Stimulated activated CD8-positive, alpha-beta memory T cell treated with anti-CD3 and anti-CD28 coated beads, Interleukin-4, amount 100 ng/mL, for 48 hours (primary cell): ENCODE results near the gene HOXA6.

Source experiments
- DNase-seq: peaks from one replicate; pipeline ENCODE4 v3.0.0-alpha.2; 2020

HOXA6 gene

GRCh38 chr7:27121684-27122076, 25.9 kb downstream of the HOXA6 start:
- DNase-seq: no peak

GRCh38 chr7:27119412-27119911, 28.1 kb downstream of the HOXA6 start:
- DNase-seq: no peak

GRCh38 chr7:27118580-27118979, 29.0 kb downstream of the HOXA6 start:
- no peak for DNase-seq

GRCh38 chr7:27117887-27118491, 29.6 kb downstream of the HOXA6 start:
- no peak for DNase-seq

- DNase-seq: no peak
Observed at GRCh38 chr7:27116962-27117886, 30.4 kb downstream of the HOXA6 start.

- no peak for DNase-seq
Observed at GRCh38 chr7:27116031-27116961, 31.3 kb downstream of the HOXA6 start.

DNA sequence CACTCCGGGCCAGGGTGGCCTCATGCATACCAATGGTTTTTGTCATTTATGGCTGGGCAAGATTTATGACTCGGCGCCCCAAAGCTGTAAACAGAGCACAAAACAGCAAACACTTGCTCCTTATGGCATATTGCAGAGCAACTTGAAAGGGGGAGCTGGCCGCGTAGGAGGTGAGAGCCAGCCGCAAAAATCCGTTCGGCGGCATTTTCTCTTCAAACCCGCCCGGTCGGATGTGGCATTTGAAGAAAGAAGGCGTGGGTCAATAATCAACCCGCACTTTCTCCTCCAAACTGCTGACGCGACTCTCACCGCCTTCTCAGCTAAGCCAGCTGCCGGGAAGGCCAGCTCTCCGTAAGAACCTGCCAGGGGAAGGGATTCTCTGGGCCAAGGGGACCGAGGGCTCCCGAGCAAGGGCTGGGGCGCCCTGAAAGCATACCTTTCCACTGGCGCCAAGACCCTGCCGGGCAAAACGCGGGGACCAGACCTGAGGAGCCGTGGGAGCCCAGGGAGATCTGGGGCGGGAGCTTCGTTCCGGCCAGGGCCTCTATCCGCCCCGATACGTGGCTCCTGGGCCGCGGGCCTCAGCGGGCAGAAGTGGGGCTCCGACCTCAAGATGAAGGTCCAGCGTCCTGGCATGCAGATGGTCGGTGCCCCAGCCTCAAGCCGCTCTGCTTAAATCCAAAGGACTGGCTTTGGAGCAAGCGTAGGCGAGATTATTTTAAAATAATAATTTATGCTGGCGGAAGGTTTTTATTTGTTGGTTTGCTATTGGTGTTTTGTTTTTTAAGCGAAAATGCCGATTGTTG, 32.1 kb downstream of the HOXA6 start:
- DNase-seq: no peak

DNA sequence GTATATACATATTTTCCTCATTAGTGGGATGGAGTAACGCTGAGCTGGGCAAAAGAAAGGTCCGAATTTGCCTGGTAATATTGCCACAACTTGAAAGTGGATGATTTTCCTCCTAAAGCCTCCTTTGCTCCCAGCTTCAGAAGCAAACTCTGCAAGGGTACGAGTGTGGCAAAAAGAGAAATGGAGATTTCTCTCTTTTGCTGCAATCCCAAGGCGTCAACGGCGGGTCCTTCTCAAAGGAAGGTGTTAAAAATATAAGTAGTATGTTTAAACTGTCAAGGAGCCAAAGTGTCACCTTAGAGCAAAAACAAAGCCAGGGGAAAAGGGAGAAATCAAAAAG, 32.7 kb downstream of the HOXA6 start:
- no peak for DNase-seq

- DNase-seq: no peak
Observed at GRCh38 chr7:27113991-27114769, 33.4 kb downstream of the HOXA6 start.

- no peak for DNase-seq
Observed at GRCh38 chr7:27112955-27113949, 34.3 kb downstream of the HOXA6 start.

DNA sequence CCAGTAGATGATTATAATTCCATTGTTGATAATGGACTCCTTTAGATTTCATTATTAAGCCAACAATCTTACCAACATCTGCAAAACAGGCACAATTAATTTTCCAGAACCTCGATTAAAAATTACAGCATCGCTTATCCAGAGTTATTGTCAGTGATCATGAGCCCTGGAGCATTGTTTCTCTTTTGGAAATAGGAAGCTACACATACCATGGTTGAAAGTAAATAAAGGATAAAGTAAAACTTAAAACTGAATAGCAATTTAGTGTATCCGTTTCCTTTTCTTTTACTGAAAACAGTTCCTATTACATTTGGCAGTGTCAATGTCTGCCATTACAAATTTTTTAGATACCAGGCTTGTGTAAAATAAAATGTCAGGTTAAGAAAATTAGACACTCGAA, 35.2 kb downstream of the HOXA6 start:
- DNase-seq: no peak

- no peak for DNase-seq
Observed at GRCh38 chr7:27111751-27112277, 35.8 kb downstream of the HOXA6 start.

DNA sequence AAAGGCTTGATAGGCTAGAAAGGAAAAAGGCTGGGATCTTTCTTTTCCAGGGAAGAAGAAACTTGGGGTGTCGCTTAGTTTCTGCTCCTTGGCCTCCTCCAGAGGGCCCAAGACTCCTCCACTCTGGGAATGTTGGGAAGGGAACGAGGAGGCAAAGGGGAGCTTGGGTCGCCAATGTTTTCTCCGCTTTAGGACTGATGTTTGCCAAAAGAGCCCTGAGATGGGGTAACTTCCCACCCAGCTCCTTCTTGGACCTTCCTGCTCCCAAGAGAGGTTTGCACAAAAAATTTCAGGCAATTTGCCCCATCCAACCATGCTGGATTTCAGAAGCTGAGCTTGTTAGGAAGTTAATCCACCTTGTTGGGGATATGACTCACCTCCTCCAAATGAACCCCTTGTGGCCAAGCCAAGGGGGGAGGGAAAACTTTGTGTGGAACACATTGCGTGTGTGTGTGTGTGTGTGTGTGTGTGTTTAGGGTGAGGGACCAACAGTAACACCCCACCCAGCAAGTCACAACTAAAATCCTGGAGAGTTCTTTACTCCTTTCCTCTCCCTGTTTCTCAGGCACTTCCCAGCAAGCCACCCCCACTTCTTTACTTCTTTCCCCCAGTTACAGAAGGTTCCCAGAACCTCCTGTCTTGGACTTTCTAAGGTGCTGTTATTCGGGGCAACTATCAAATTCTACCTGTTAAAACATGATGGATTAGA, 36.4 kb downstream of the HOXA6 start:
- no peak for DNase-seq

DNA sequence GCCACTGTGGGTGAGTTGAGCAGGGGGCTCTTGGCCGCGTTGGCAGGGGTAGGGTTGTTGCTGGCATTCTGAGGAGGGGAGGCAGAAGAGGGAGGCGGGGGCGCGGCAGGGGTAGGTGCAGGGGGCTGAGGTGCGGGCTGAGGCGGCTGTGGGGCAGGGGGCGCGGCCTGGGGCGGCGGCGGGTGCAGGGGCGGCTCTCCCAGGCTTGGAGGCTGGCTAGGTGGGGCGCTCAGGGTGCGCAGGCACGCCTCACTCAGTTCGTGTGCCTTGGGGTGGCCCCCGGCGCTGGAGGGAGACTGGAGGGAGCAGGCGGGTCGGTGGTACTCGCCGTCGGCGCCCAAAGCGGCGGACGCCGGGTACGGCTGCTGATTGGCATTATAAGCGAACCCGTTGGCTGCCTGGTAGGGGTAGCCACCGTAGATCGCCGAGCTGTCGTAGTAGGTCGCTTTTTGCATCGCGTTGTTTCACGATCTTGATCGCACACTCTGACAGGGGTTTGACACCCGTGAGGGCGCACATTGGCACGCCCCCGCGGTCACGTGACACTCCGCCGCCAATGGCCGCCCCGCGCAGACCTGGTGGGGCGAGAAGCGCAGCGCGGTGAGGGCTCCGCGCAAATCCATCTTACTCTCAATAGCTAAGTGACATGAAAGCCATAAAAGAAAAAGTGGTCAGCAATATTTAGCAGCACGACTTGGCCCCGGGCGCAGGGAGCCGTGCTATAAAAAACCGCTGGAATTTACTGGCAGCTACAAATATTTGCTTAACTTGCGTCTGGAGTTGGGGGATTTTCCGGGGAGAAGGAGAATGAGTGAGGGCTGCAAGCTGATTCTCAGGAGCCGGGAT, 37.2 kb downstream of the HOXA6 start:
- no peak for DNase-seq

GRCh38 chr7:27109466-27110185, 37.9 kb downstream of the HOXA6 start:
- DNase-seq: no peak

DNA sequence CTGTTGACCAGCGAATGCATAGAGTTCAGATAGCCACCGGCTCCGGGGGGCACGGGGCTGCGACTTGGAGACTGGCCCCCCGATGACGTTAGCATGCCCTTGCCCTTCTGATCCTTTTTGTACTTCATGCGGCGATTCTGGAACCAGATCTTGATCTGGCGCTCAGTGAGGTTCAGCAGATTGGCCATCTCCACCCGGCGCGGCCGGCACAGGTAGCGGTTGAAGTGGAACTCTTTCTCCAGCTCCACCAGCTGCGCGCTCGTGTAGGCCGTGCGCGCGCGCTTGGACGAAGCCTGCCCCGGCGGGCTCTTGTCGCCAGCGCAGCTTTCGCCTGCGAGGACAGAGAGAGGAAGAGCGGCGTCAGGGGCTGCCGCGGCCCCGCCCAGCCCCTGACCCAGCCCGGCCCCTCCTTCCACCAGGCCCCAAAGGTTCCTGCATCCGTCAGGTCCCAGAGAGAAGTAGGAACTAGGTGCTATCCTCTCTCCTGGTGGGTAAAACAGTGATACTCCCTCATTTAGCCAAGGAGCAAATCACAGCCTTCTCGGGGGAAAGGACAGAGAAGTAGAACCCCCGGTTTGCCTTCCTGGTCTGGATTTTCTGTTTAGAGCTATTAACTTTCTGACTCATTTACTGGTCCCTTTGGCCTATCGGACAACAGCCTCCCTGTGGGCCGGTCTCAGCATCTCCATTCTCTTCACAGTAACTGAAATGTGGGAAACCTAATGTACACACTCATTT, 39.0 kb downstream of the HOXA6 start:
- DNase-seq: no peak
